ENCODE measurements around the gene EDRF1. TPM values are rescaled to one million over a fixed set of nuclear protein-coding genes. Genes with fewer than 3 reads are reported as not detected.
A peak's percentile ranks its signal among the peaks of the same experiment; 100 is the strongest.

Gene EDRF1
- total RNA-seq, 1 experiment from 2014 or later, result 24.1 TPM

DNA sequence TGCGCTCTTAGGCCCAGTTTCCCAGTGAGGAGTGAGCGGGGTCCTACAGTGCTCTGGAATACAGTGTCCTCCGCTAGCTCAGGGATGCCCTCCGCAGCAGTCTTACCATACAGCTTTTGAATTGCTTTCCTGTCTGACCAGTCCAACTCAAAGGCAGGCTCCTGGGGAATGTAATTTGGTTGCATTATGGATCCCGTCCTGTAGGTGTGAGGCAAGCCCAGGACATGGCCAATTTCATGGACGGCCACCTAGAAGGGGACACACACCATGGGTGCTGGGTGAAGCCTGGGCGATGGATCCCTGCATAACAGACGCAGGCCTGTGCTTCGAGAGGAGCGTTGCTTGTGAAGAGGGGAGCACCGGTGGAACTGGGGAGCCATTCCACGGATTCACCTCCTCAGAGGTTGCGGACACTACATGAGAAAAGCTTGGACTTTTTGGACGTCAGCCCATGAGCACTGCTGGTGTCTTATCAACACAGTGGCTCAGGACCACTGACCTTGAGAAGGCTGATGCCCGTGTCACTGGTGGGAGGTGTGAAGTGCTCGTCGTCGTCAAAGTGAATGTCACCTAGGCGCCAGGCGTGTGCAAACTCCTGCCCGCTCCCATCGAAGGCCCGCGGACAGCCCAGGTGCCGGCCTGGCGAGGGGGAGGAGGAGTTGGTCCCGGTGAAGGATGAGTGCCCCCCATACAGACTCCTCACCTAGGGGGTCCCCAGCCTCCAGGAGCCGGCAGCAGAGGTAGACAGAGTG is 52.8 kb downstream of the EDRF1 start:
- Mint-ChIP-seq H3K27ac (ENCODE audit: low read depth, unreplicated experiment) (no peak overlapping the region), H3K4me1 (ENCODE audit: insufficient read depth, unreplicated experiment) (peaks cover 6% of the 10 kb centered on the region), H3K9me3 (ENCODE audit: unreplicated experiment) (peaks cover 7% of the 10 kb centered on the region), H3K4me3 (ENCODE audit: unreplicated experiment) (no peak overlapping the region), H3K27me3 (ENCODE audit: insufficient read depth, unreplicated experiment) (peaks cover 15% of the 10 kb centered on the region), H3K36me3 (ENCODE audit: insufficient read depth, unreplicated experiment) (peaks cover under 1% of the 10 kb centered on the region)
- ChIA-PET CTCF (interaction anchor here (0.7 kb wide), 1 partner anchor 36 kb away, joined by 3 read pairs; no protein-coding TSS in a partner anchor), POLR2A (interaction anchor here (0.7 kb wide), 1 partner anchor 21 kb away, joined by 3 read pairs; no protein-coding TSS in a partner anchor)
- TF ChIP-seq, protein P1, sequence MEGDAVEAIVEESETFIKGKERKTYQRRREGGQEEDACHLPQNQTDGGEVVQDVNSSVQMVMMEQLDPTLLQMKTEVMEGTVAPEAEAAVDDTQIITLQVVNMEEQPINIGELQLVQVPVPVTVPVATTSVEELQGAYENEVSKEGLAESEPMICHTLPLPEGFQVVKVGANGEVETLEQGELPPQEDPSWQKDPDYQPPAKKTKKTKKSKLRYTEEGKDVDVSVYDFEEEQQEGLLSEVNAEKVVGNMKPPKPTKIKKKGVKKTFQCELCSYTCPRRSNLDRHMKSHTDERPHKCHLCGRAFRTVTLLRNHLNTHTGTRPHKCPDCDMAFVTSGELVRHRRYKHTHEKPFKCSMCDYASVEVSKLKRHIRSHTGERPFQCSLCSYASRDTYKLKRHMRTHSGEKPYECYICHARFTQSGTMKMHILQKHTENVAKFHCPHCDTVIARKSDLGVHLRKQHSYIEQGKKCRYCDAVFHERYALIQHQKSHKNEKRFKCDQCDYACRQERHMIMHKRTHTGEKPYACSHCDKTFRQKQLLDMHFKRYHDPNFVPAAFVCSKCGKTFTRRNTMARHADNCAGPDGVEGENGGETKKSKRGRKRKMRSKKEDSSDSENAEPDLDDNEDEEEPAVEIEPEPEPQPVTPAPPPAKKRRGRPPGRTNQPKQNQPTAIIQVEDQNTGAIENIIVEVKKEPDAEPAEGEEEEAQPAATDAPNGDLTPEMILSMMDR (IDR thresholded peaks at IDR 0.05; ENCODE audit: unreplicated experiment), result no peak
- BruUV-seq (replicated peaks), result no TSS peak
- intact Hi-C loops (cut with micrococcal nuclease), result no loop called here
- DNase-seq (ENCODE audit: unreplicated experiment), result no peak

DNA sequence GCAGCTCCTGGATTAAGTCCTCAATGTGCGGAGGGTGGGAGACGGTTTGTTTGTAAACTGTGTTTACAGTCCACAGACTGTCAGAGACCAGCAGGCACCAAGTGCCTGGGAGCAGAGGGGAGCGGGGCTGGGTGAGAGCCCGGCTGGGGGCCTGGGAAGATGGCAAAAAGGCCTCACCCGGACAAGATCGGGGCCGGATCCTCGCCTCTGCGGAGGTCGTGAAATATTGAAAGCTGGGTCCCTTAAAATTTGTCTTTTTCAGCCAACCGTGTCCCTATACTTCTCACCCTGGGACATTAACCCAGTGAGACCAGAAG is 53.3 kb downstream of the EDRF1 start:
- Mint-ChIP-seq H3K4me1 (ENCODE audit: insufficient read depth, unreplicated experiment) (peaks cover 6% of the 10 kb centered on the region), H3K9me3 (ENCODE audit: unreplicated experiment) (peaks cover 7% of the 10 kb centered on the region), H3K36me3 (ENCODE audit: insufficient read depth, unreplicated experiment) (no peaks in the 10 kb centered on the region), H3K27ac (ENCODE audit: low read depth, unreplicated experiment) (no peak overlapping the region), H3K4me3 (ENCODE audit: unreplicated experiment) (no peak overlapping the region), H3K27me3 (ENCODE audit: insufficient read depth, unreplicated experiment) (peaks cover 20% of the 10 kb centered on the region)
- BruUV-seq (replicated peaks), result no TSS peak
- DNase-seq (ENCODE audit: unreplicated experiment), result no peak
- intact Hi-C loops (cut with micrococcal nuclease), result no loop called here
- CTCF ChIA-PET, result interaction anchor here (0.7 kb wide), 1 partner anchor 36 kb away, joined by 3 read pairs; no protein-coding TSS in a partner anchor
- POLR2A ChIA-PET, result no interaction called here
- TF ChIP-seq, protein P1 (IDR thresholded peaks at IDR 0.05; ENCODE audit: unreplicated experiment), result no peak

DNA sequence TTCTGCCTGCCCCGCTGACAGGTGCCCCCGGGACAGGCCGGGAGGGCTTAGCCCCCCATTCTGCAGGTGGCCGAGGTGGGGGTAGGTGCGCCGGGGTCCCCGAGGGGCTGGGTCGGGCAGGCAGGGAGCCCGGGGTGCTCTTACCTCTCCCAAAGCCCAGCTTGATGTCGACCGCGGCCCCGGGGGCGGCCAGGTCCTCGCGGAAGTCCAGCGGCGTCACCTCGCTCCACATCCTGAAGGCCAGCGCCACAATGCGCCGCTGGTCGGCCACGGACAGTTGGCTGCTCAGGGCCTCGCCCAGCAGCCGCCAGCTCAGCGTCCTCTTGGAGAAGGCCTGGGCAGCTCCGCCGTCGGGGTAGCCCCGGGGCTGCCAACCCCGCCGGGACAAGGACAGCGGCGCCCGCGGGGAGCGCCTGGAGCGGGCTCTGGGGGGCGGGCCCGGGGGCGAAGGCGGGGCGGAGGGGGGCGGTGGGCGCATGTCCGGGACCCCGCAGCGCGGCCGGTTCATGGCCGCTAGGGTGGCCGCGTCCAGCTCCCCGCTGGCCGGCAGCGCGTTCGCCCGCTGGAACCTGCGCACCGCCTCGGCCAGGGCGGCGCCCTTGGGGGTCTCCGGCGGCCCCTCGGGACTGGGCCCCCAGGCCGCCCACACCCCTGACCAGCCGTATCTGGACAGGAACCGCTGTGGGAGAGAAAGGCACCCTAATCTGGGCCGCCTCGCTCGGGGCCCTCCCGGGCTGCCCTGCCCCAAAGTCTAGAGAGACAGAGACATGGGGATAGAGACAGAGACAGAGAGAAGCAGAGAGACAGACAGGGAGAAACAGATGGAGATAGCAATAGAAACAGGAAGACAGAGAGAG is 54.4 kb downstream of the EDRF1 start:
- ChIA-PET CTCF (no interaction called here), POLR2A (no interaction called here)
- no peak for DNase-seq (ENCODE audit: unreplicated experiment)
- intact Hi-C loops (cut with micrococcal nuclease), result no loop called here
- Mint-ChIP-seq H3K27me3 (ENCODE audit: insufficient read depth, unreplicated experiment) (peaks cover 31% of the 10 kb centered on the region), H3K4me3 (ENCODE audit: unreplicated experiment) (no peak overlapping the region), H3K36me3 (ENCODE audit: insufficient read depth, unreplicated experiment) (no peaks in the 10 kb centered on the region), H3K9me3 (ENCODE audit: unreplicated experiment) (peaks cover 7% of the 10 kb centered on the region), H3K27ac (ENCODE audit: low read depth, unreplicated experiment) (peak overlapping the region; percentile 7), H3K4me1 (ENCODE audit: insufficient read depth, unreplicated experiment) (peaks cover 6% of the 10 kb centered on the region)
- TF ChIP-seq, protein P1 (IDR thresholded peaks at IDR 0.05; ENCODE audit: unreplicated experiment), result no peak
- BruUV-seq (replicated peaks), result no TSS peak

DNA sequence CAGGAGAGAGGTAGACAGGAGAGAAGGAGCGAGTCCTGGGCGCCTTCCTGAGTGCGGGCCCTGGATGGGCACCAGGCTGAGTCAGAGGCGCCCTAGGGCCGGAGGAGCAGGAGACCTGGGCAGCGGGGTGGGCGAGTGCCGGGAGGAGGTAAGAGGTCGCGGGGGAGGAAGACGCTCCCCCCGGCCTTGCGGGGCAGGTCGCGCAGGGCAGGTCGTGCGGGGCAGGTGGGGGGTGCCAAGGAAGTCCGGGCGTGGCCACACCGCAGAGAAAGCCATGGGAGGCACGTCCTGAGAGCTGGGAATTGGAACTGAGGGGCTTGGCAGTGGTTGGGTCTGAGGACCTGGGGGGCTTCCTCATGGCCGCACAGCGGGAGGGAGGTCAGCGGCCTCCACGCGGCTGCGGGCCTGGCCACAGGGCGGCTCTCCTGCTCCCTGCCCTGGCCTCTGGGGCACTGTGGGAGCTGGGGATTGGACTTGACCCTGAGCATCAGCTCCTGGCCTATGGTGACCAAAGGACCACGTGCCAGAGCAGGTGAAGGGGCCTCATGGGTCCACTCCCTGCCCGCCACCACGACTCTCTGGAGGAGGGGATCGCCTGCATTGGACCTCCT is 55.2 kb downstream of the EDRF1 start:
- H3K4me3 Mint-ChIP-seq (ENCODE audit: unreplicated experiment), result no peak overlapping the region
- DNase-seq (ENCODE audit: unreplicated experiment), result no peak
- ChIA-PET POLR2A (no interaction called here), CTCF (no interaction called here)
- intact Hi-C loops (cut with micrococcal nuclease), result no loop called here
- no peaks in the 10 kb centered on the region for H3K36me3 Mint-ChIP-seq (ENCODE audit: insufficient read depth, unreplicated experiment)
- TF ChIP-seq, protein P1 (IDR thresholded peaks at IDR 0.05; ENCODE audit: unreplicated experiment), result no peak
- peaks cover 31% of the 10 kb centered on the region for H3K27me3 Mint-ChIP-seq (ENCODE audit: insufficient read depth, unreplicated experiment)
- H3K27ac Mint-ChIP-seq (ENCODE audit: low read depth, unreplicated experiment), result peak overlapping the region; percentile 7
- peaks cover 6% of the 10 kb centered on the region for H3K4me1 Mint-ChIP-seq (ENCODE audit: insufficient read depth, unreplicated experiment)
- no TSS peak for BruUV-seq (replicated peaks)
- peaks cover 7% of the 10 kb centered on the region for H3K9me3 Mint-ChIP-seq (ENCODE audit: unreplicated experiment)

Data from MCF 10A (cell line).